ENCODE measurements around the gene FAM53B. TPM values are rescaled to one million over a fixed set of nuclear protein-coding genes. Genes with fewer than 3 reads are reported as not detected.

The FAM53B gene
- total RNA-seq, 4 donors from 2014 or later, result 25.2 to 43.3 (median 34.7) TPM

GRCh38 chr10:124661660-124662180 is 82.5 kb downstream of the FAM53B start:
- no peak overlapping the region for H3K27ac ChIP-seq (replicated peaks in 1 of 4)
- no peak for TF ChIP-seq EP300 (IDR thresholded peaks at IDR 0.05)
- TF ChIP-seq POLR2AphosphoS5 (IDR thresholded peaks at IDR 0.05), result no peak
- no peak for TF ChIP-seq CTCF (IDR thresholded peaks at IDR 0.05)
- TF ChIP-seq POLR2A (IDR thresholded peaks at IDR 0.05; ENCODE audit: low read depth), result no peak
- no peaks in the 10 kb centered on the region for H3K27me3 ChIP-seq
- peaks cover 0 to 20% (median 11%) of the 10 kb centered on the region in 4 donors for H3K36me3 ChIP-seq
- H3K9me3 ChIP-seq, result no peaks in the 10 kb centered on the region
- no peak overlapping the region for H3K4me3 ChIP-seq
- intact Hi-C loops (cut with DNase I), result no loop called here
- 96% methylated on average over 9 of the region's 9 CpGs for WGBS
- DNase-seq (ENCODE audit: extremely low spot score), result no peak
- peaks cover 4 to 46% (median 30%) of the 10 kb centered on the region in 4 donors for H3K4me1 ChIP-seq

- DNase-seq (ENCODE audit: extremely low spot score), result no peak
- peaks cover 0 to 35% (median 23%) of the 10 kb centered on the region in 4 donors for H3K4me1 ChIP-seq
- intact Hi-C loops (cut with DNase I), result no loop called here
- H3K36me3 ChIP-seq, result peaks cover 0 to 21% (median 9%) of the 10 kb centered on the region in 4 donors
- H3K9me3 ChIP-seq, result no peaks in the 10 kb centered on the region
- WGBS, result 86% methylated on average over 7 of the region's 12 CpGs
- H3K4me3 ChIP-seq, result no peak overlapping the region
- H3K27me3 ChIP-seq, result no peaks in the 10 kb centered on the region
- no peak overlapping the region for H3K27ac ChIP-seq (replicated peaks in 1 of 4)
- TF ChIP-seq POLR2AphosphoS5 (IDR thresholded peaks at IDR 0.05), result no peak
- TF ChIP-seq POLR2A (IDR thresholded peaks at IDR 0.05; ENCODE audit: low read depth), result no peak
- no peak for TF ChIP-seq EP300 (IDR thresholded peaks at IDR 0.05)
- no peak for TF ChIP-seq CTCF (IDR thresholded peaks at IDR 0.05)
Observed at GRCh38 chr10:124660404-124661125, 83.6 kb downstream of the FAM53B start.

- H3K4me1 ChIP-seq, result peaks cover 6 to 39% (median 30%) of the 10 kb centered on the region in 4 donors
Observed at GRCh38 chr10:124659380-124659779, 84.8 kb downstream of the FAM53B start.

GRCh38 chr10:124658591-124659242 is 85.5 kb downstream of the FAM53B start:
- Histone ChIP-seq H3K9me3 (no peaks in the 10 kb centered on the region), H3K4me3 (no peak overlapping the region), H3K27me3 (no peaks in the 10 kb centered on the region), H3K27ac (replicated peaks in 1 of 4) (no peak overlapping the region), H3K4me1 (peaks cover 13 to 44% (median 36%) of the 10 kb centered on the region in 4 donors), H3K36me3 (peaks cover 0 to 16% (median 9%) of the 10 kb centered on the region in 4 donors)
- no peak for DNase-seq (ENCODE audit: extremely low spot score)
- WGBS, result 95% methylated on average over 12 of the region's 12 CpGs
- TF ChIP-seq EP300 (IDR thresholded peaks at IDR 0.05) (no peak), POLR2A (IDR thresholded peaks at IDR 0.05; ENCODE audit: low read depth) (no peak), CTCF (IDR thresholded peaks at IDR 0.05) (no peak), POLR2AphosphoS5 (IDR thresholded peaks at IDR 0.05) (no peak)
- intact Hi-C loops (cut with DNase I), result no loop called here

More at GRCh38 chr10:124659380-124659779, 84.8 kb downstream of the FAM53B start:
- H3K27me3 ChIP-seq, result no peaks in the 10 kb centered on the region
- no peaks in the 10 kb centered on the region for H3K9me3 ChIP-seq
- no peak overlapping the region for H3K4me3 ChIP-seq
- TF ChIP-seq POLR2AphosphoS5 (IDR thresholded peaks at IDR 0.05) (no peak), EP300 (IDR thresholded peaks at IDR 0.05) (no peak), POLR2A (IDR thresholded peaks at IDR 0.05; ENCODE audit: low read depth) (no peak), CTCF (IDR thresholded peaks at IDR 0.05) (no peak)
- H3K36me3 ChIP-seq, result peaks cover 0 to 21% (median 9%) of the 10 kb centered on the region in 4 donors
- H3K27ac ChIP-seq (replicated peaks in 1 of 4), result no peak overlapping the region
- intact Hi-C loops (cut with DNase I), result no loop called here
- no peak for DNase-seq (ENCODE audit: extremely low spot score)
- WGBS, result 88% methylated on average over 2 of the region's 2 CpGs

Data from esophagus muscularis mucosa (tissue), 4 donors.